Transverse colon (tissue), 4 donors: ENCODE data around the gene PSG1.

Experiments used
- CTCF ChIP-seq, 5 experiments: fragments of 200-600 bp in 3 of 5; fragments of 450-650 bp in 2 of 5; sonication (generic) in 3 of 5; IDR thresholded peaks; 1 replicate in 2 of 5; 2 replicates in 3 of 5; pipeline ENCODE4 v1.5.1; 2016 to 2017; ENCODE audit warnings: antibody characterized with exemption in 5 of 5, inconsistent platforms in 3 of 5, mild to moderate bottlenecking in 2 of 5, moderate library complexity in 1 of 5
- EP300 ChIP-seq: sonication (generic); formaldehyde crosslinking; IDR thresholded peaks from one replicate; pipeline ENCODE4 v1.6.1; 2017; ENCODE audit warnings: antibody characterized with exemption, low read depth
- POLR2A ChIP-seq: fragments of 450-650 bp; IDR thresholded peaks from one replicate; pipeline ENCODE4 v1.6.1; 2016; ENCODE audit warnings: antibody characterized with exemption, mild to moderate bottlenecking, moderate library complexity
- POLR2AphosphoS5 ChIP-seq, 3 donors: sonication (generic); formaldehyde crosslinking; IDR thresholded peaks; one replicate each; pipeline ENCODE4 v1.6.1; 2016; ENCODE audit warnings: antibody characterized with exemption in 3 of 3

GRCh38 chr19:42846597-42846996 lies 32.9 kb downstream of the PSG1 start:
- TF ChIP-seq CTCF (IDR thresholded peaks at IDR 0.05): no peak
- TF ChIP-seq POLR2A: no peak
- no peak for TF ChIP-seq POLR2AphosphoS5 (IDR thresholded peaks at IDR 0.05)
- no peak for TF ChIP-seq EP300
